ENCODE results near the gene ISM1.

The ISM1 gene

GRCh38 chr20:13284830-13285229, 63.8 kb downstream of the ISM1 start:
- no peak for DNase-seq

- no peak for DNase-seq
Measured at GRCh38 chr20:13285408-13285807, 64.3 kb downstream of the ISM1 start.

- no peak for DNase-seq
Measured at GRCh38 chr20:13286052-13286451, 65.0 kb downstream of the ISM1 start.

GRCh38 chr20:13286607-13287006, 65.5 kb downstream of the ISM1 start:
- DNase-seq: no peak

- DNase-seq: no peak
Measured at GRCh38 chr20:13288357-13288756, 67.3 kb downstream of the ISM1 start.

- no peak for DNase-seq
Measured at GRCh38 chr20:13289031-13289430, 68.0 kb downstream of the ISM1 start.

GRCh38 chr20:13290724-13291123, 69.7 kb downstream of the ISM1 start:
- DNase-seq: no peak

GRCh38 chr20:13291157-13291556, 70.1 kb downstream of the ISM1 start:
- no peak for DNase-seq

GRCh38 chr20:13292201-13292885, 71.3 kb downstream of the ISM1 start:
- no peak for DNase-seq

GRCh38 chr20:13294522-13294921, 73.4 kb downstream of the ISM1 start:
- DNase-seq: no peak

GRCh38 chr20:13295637-13296036, 74.6 kb downstream of the ISM1 start:
- DNase-seq: no peak

- no peak for DNase-seq
Measured at GRCh38 chr20:13296070-13296469, 75.0 kb downstream of the ISM1 start.

GRCh38 chr20:13297147-13297899, 76.2 kb downstream of the ISM1 start:
- DNase-seq: no peak

GRCh38 chr20:13298692-13299373, 77.8 kb downstream of the ISM1 start:
- DNase-seq: no peak

- no peak for DNase-seq
Measured at GRCh38 chr20:13299401-13299800, 78.3 kb downstream of the ISM1 start.

- no peak for DNase-seq
Measured at GRCh38 chr20:13301596-13301995, 80.5 kb downstream of the ISM1 start.

GRCh38 chr20:13302647-13303450, 81.8 kb downstream of the ISM1 start:
- no peak for DNase-seq

GRCh38 chr20:13305284-13305683, 84.2 kb downstream of the ISM1 start:
- no peak for DNase-seq

GRCh38 chr20:13307562-13308163, 86.6 kb downstream of the ISM1 start:
- DNase-seq: no peak

GRCh38 chr20:13312300-13312699, 91.2 kb downstream of the ISM1 start:
- DNase-seq: no peak

GRCh38 chr20:13313201-13313600, 92.1 kb downstream of the ISM1 start:
- no peak for DNase-seq

- DNase-seq: no peak
Measured at GRCh38 chr20:13317439-13317838, 96.4 kb downstream of the ISM1 start.
